H1 (cell line): ENCODE measurements around the gene CAMTA1. TPM values are rescaled to one million over a fixed set of nuclear protein-coding genes. Genes with fewer than 3 reads are reported as not detected.

Source experiments
- CTCF ChIA-PET: fragments of 300-600 bp; sonication (Branson Sonifier 250); formaldehyde crosslinking; loops from one replicate; lab custom pipeline; 2021; ENCODE audit not compliant: partially characterized antibody; lab: Charles Lee
- POLR2A ChIA-PET: fragments of 300-600 bp; sonication (Branson Sonifier 250); formaldehyde crosslinking; loops from one replicate; lab custom pipeline; 2021; ENCODE audit warnings: inconsistent platforms; ENCODE audit not compliant: partially characterized antibody; lab: Charles Lee
- DNase-seq, 2 experiments: peaks; one replicate each; pipeline versions ENCODE4 v3.0.0 to v3.0.0-alpha.2; 2010 to 2022; ENCODE audit warnings: low spot score in 2 of 2, low read depth in 1 of 2, mixed read lengths in 1 of 2
- FAIRE-seq: peaks from 2 replicates; lab custom pipeline; 2011; peaks lifted over from hg19 to GRCh38; lab: Jason Lieb, UNC
- H2AFZ ChIP-seq: 2 replicates; pipeline ENCODE4 v1.8.1; 2012; ENCODE audit warnings: low read length, inconsistent platforms
- H2AK5ac ChIP-seq: 2 replicates; pipeline ENCODE4 v1.6.1; 2013; ENCODE audit warnings: low read depth, low read length
- H2BK120ac ChIP-seq: replicated peaks from 2 replicates; pipeline ENCODE3; 2013; ENCODE audit warnings: low read depth, low read length, inconsistent platforms
- H2BK12ac ChIP-seq: 2 replicates; pipeline ENCODE4 v1.6.1; 2013; ENCODE audit warnings: low read depth, low read length
- H2BK15ac ChIP-seq: 2 replicates; pipeline ENCODE4 v1.6.1; 2013; ENCODE audit warnings: low read length
- H2BK20ac ChIP-seq: 2 replicates; pipeline ENCODE4 v1.6.1; 2013; ENCODE audit warnings: low read length
- H2BK5ac ChIP-seq: 2 replicates; pipeline ENCODE4 v1.6.1; 2013; ENCODE audit warnings: low read depth, low read length
- H3K14ac ChIP-seq: 2 replicates; pipeline ENCODE4 v1.6.1; 2013; ENCODE audit warnings: inconsistent platforms; ENCODE audit not compliant: insufficient read length
- H3K18ac ChIP-seq: 2 replicates; pipeline ENCODE4 v1.6.1; 2013; ENCODE audit warnings: low read length; ENCODE audit errors: extremely low read depth
- H3K23ac ChIP-seq: 2 replicates; pipeline ENCODE4 v1.6.1; 2013; ENCODE audit warnings: inconsistent platforms; ENCODE audit not compliant: insufficient read length
- H3K23me2 ChIP-seq: 2 replicates; pipeline ENCODE4 v1.6.1; 2013; ENCODE audit warnings: low read depth, low read length
- H3K27ac ChIP-seq: 2 replicates; pipeline ENCODE4 v1.6.1; 2011; ENCODE audit warnings: low read depth, low read length, inconsistent platforms
- H3K27me3 ChIP-seq, 4 experiments: replicated peaks in 1 of 4; 1 replicate in 1 of 4; 2 replicates in 3 of 4; pipeline versions ENCODE4 v1.6.1 to v1.8.1; 2011 to 2013; ENCODE audit warnings: low read length in 3 of 4, mild to moderate bottlenecking in 3 of 4, inconsistent platforms in 2 of 4, mixed read lengths in 2 of 4, moderate library complexity in 1 of 4; ENCODE audit not compliant: control insufficient read depth in 3 of 4, insufficient read depth in 3 of 4; ENCODE audit errors: extremely low read depth in 1 of 4
- H3K36me3 ChIP-seq, 4 experiments: 2 replicates each; pipeline versions ENCODE4 v1.6.1 to v1.8.1; 2011 to 2013; ENCODE audit warnings: mild to moderate bottlenecking in 4 of 4, low read length in 3 of 4, moderate library complexity in 2 of 4, control low read depth in 1 of 4, inconsistent platforms in 1 of 4; ENCODE audit not compliant: insufficient read depth in 4 of 4, control insufficient read depth in 2 of 4
- H3K4ac ChIP-seq: replicated peaks from 2 replicates; pipeline ENCODE3; 2013; ENCODE audit warnings: low read length, low read depth, mixed read lengths, inconsistent platforms; ENCODE audit not compliant: insufficient read length
- H3K4me1 ChIP-seq, 4 experiments: replicated peaks in 1 of 4; 1 replicate in 1 of 4; 2 replicates in 3 of 4; pipeline versions ENCODE4 v1.6.1 to v1.8.1; 2011 to 2013; ENCODE audit warnings: low read length in 3 of 4, inconsistent platforms in 2 of 4, mixed read lengths in 1 of 4; ENCODE audit not compliant: insufficient read depth in 4 of 4, control insufficient read depth in 3 of 4
- H3K4me2 ChIP-seq, 2 experiments: 2 replicates each; pipeline versions ENCODE4 v1.6.1 to v1.8.1; 2011 to 2013; ENCODE audit warnings: low read depth in 2 of 2, low read length in 2 of 2, control low read depth in 1 of 2, inconsistent platforms in 1 of 2, mild to moderate bottlenecking in 1 of 2; ENCODE audit not compliant: insufficient read depth in 1 of 2
- H3K4me3 ChIP-seq, 4 experiments: fragments of 200-600, 300-600 bp in 1 of 4; sonication (generic), shearing (Covaris generic), sonication (Bioruptor Twin) in 1 of 4; 2 replicates each; pipeline versions ENCODE4 v1.5.1 to v1.8.1; 2011 to 2016; ENCODE audit warnings: low read length in 4 of 4, low read depth in 3 of 4, control low read depth in 2 of 4, inconsistent platforms in 2 of 4, mild to moderate bottlenecking in 2 of 4, mixed read lengths in 1 of 4, moderate library complexity in 1 of 4; ENCODE audit not compliant: insufficient read depth in 2 of 4; ENCODE audit errors: extremely low read depth in 1 of 4
- H3K56ac ChIP-seq: replicated peaks from 2 replicates; pipeline ENCODE3; 2013; ENCODE audit warnings: low read depth, mild to moderate bottlenecking, mixed read lengths, low read length, inconsistent platforms; ENCODE audit not compliant: insufficient read length
- H3K79me1 ChIP-seq: 2 replicates; pipeline ENCODE4 v1.6.1; 2013; ENCODE audit warnings: low read depth, low read length, control low read depth
- H3K79me2 ChIP-seq, 2 experiments: 2 replicates each; pipeline versions ENCODE4 v1.6.1 to v1.8.1; 2012 to 2013; ENCODE audit warnings: low read length in 2 of 2, mild to moderate bottlenecking in 2 of 2, inconsistent platforms in 1 of 2; ENCODE audit not compliant: insufficient read depth in 2 of 2, control insufficient read depth in 1 of 2
- H3K9ac ChIP-seq, 4 experiments: replicated peaks in 1 of 4; 1 replicate in 1 of 4; 2 replicates in 3 of 4; pipeline versions ENCODE4 v1.6.1 to v1.8.1; 2011 to 2013; ENCODE audit warnings: low read depth in 3 of 4, low read length in 3 of 4, control low read depth in 2 of 4, mild to moderate bottlenecking in 2 of 4, moderate library complexity in 2 of 4, inconsistent platforms in 1 of 4; ENCODE audit errors: extremely low read depth in 1 of 4
- H3K9me3 ChIP-seq, 2 experiments: 2 replicates each; pipeline versions ENCODE4 v1.6.1 to v1.8.1; 2012 to 2013; ENCODE audit warnings: mild to moderate bottlenecking in 2 of 2, moderate library complexity in 2 of 2, control low read depth in 1 of 2, inconsistent platforms in 1 of 2, low read depth in 1 of 2, low read length in 1 of 2, mixed read lengths in 1 of 2; ENCODE audit not compliant: insufficient read depth in 2 of 2
- H4K20me1 ChIP-seq, 2 experiments: replicated peaks in 1 of 2; 2 replicates each; pipeline versions ENCODE3 to v1.8.1; 2011 to 2013; ENCODE audit warnings: inconsistent platforms in 2 of 2, low read length in 2 of 2, mild to moderate bottlenecking in 1 of 2; ENCODE audit not compliant: insufficient read depth in 2 of 2, control insufficient read depth in 1 of 2
- H4K5ac ChIP-seq: 2 replicates; pipeline ENCODE4 v1.6.1; 2013; ENCODE audit warnings: low read length, low read depth, mixed read lengths, inconsistent platforms; ENCODE audit not compliant: insufficient read length
- H4K8ac ChIP-seq: 2 replicates; pipeline ENCODE4 v1.8.0; 2013; ENCODE audit warnings: mild to moderate bottlenecking, moderate library complexity, low read length, inconsistent platforms; ENCODE audit not compliant: insufficient read depth; ENCODE audit errors: extremely low read depth
- H4K91ac ChIP-seq: replicated peaks from 2 replicates; pipeline ENCODE3; 2013; ENCODE audit warnings: low read length, mixed read lengths, inconsistent platforms; ENCODE audit not compliant: insufficient read length
- ATF3 ChIP-seq: IDR thresholded peaks from 2 replicates; pipeline ENCODE4 v1.6.1; 2011; ENCODE audit warnings: low read depth, mild to moderate bottlenecking, low read length; ENCODE audit not compliant: insufficient read depth
- CBX8 ChIP-seq: fragments of 300-800, 300-1000 bp; sonication (generic); IDR thresholded peaks from 2 replicates; pipeline ENCODE4 v1.7.1; 2016; ENCODE audit warnings: low read depth, low read length, borderline replicate concordance
- CHD2 ChIP-seq: IDR thresholded peaks from 2 replicates; pipeline ENCODE4 v1.6.1; 2012; ENCODE audit warnings: low read length, improper control_type of control experiment
- CTCF ChIP-seq, 3 experiments: IDR thresholded peaks; 1 replicate in 2 of 3; 2 replicates in 1 of 3; pipeline versions ENCODE4 v1.5.1 to v1.6.1; 2011; ENCODE audit warnings: low read length in 3 of 3, mild to moderate bottlenecking in 3 of 3, inconsistent platforms in 2 of 3, low read depth in 1 of 3, moderate library complexity in 1 of 3; ENCODE audit not compliant: insufficient read depth in 1 of 3; ENCODE audit errors: control extremely low read depth in 1 of 3
- GTF2F1 ChIP-seq: IDR thresholded peaks from 2 replicates; pipeline ENCODE4 v1.6.1; 2012; ENCODE audit warnings: low read depth, low read length, improper control_type of control experiment, borderline replicate concordance
- JUN ChIP-seq: IDR thresholded peaks from 2 replicates; pipeline ENCODE4 v1.6.1; 2011; ENCODE audit warnings: low read depth, mild to moderate bottlenecking, improper control_type of control experiment, low read length
- KDM5A ChIP-seq: fragments of 200-600 bp; IDR thresholded peaks from 2 replicates; pipeline ENCODE4 v1.7.1; 2012; ENCODE audit warnings: mild to moderate bottlenecking, low read length, inconsistent platforms, mixed read lengths
- POLR2AphosphoS5 ChIP-seq: IDR thresholded peaks from 2 replicates; pipeline ENCODE4 v1.6.1; 2011; ENCODE audit warnings: low read depth, low read length
- SP4 ChIP-seq: IDR thresholded peaks from 2 replicates; pipeline ENCODE4 v1.6.1; 2012; ENCODE audit warnings: low read length, inconsistent platforms
- YY1 ChIP-seq: IDR thresholded peaks from 2 replicates; pipeline ENCODE4 v1.6.1; 2011; ENCODE audit warnings: low read depth, mild to moderate bottlenecking, low read length
- WGBS, 2 experiments: shearing (Covaris generic) in 1 of 2; methylation state at CpG; one replicate each; pipeline versions ENCODE4 v1.1.6 to v1.1.7; 2013 to 2015; ENCODE audit warnings: low lambda C conversion rate in 2 of 2, mixed read lengths in 2 of 2, inconsistent platforms in 1 of 2, low coverage in 1 of 2, missing lambda C conversion rate in 1 of 2; ENCODE audit not compliant: insufficient replicate concordance in 2 of 2, insufficient coverage in 1 of 2, insufficient read length in 1 of 2; ENCODE audit errors: extremely low coverage in 1 of 2, missing lambda C conversion rate in 1 of 2; 5-methylcytosine and 5-hydroxymethylcytosine counted together
- polyA plus RNA-seq, 7 experiments: library from polyadenylated mRNA; depleted of rRNA in 3 of 7; stranded (reverse) in 5 of 7; unstranded in 2 of 7; fragments of >200 nt in 5 of 7; fragments of 200-250 nt in 2 of 7; gene quantifications; 1 replicate in 5 of 7; 2 replicates in 1 of 7; 4 replicates in 1 of 7; pipeline versions ENCODE4 v1.2.1 to v1.2.3, GENCODE V29; 2011 to 2013; ENCODE audit warnings: missing spikeins in 2 of 7, mixed read lengths in 2 of 7
- total RNA-seq: library from RNA; stranded (reverse); fragmentation: NEBNext Ultra II Directional; extraction: Animal tissue kit (Norgen Biotek cat#: 25700); gene quantifications from 2 replicates; pipeline ENCODE4 v1.2.1, GENCODE V29; 2021

The CAMTA1 gene
- total and polyA plus RNA-seq, 2 of the 8 experiments (the other 6 are each of a cell fraction or from before 2014, with no cell fraction given), result 65.0 to 119 TPM

- no peak overlapping the region for H3K18ac ChIP-seq
- no peak overlapping the region for H2BK120ac ChIP-seq
- no peak overlapping the region for H3K14ac ChIP-seq
- no peak overlapping the region for H4K5ac ChIP-seq
- H3K4me2 ChIP-seq, result no peak overlapping the region
- H2BK5ac ChIP-seq, result no peak overlapping the region
- H3K9ac ChIP-seq, result no peak overlapping the region
- H3K56ac ChIP-seq, result no peak overlapping the region
- H4K91ac ChIP-seq, result no peak overlapping the region
- ChIA-PET POLR2A (no interaction called here), CTCF (interaction anchor here (0.6 to 1.3 kb wide), 3 partner anchors 30 to 1749 kb away, joined by 3 read pairs; no protein-coding TSS in a partner anchor)
- FAIRE-seq (no peak), DNase-seq (no peak)
- H3K36me3 ChIP-seq, result no peaks in the 10 kb centered on the region
- no peak overlapping the region for H2BK15ac ChIP-seq
- H3K79me1 ChIP-seq, result no peaks in the 10 kb centered on the region
- H3K4me3 ChIP-seq, result no peak overlapping the region
- H3K79me2 ChIP-seq, result no peaks in the 10 kb centered on the region
- H3K27ac ChIP-seq, result no peak overlapping the region
- H3K9me3 ChIP-seq, result no peaks in the 10 kb centered on the region
- H3K4me1 ChIP-seq, result peaks cover 0 to 4% (median 0%) of the 10 kb centered on the region in 4 experiments; a peak in 1 of 7 replicates
- no peak overlapping the region for H2AK5ac ChIP-seq
- no peak overlapping the region for H2BK20ac ChIP-seq
- H2AFZ ChIP-seq, result no peak overlapping the region
- H4K8ac ChIP-seq, result no peak overlapping the region
- peaks cover 0 to 3% of the 10 kb centered on the region in 2 experiments for H4K20me1 ChIP-seq
- no peak overlapping the region for H3K23ac ChIP-seq
- H2BK12ac ChIP-seq, result no peak overlapping the region
- peaks cover 0 to 4% (median 1%) of the 10 kb centered on the region in 4 experiments; a peak in 2 of 7 replicates for H3K27me3 ChIP-seq
- WGBS, 2 experiments, result 85% methylated on average over 5 of the region's 5 CpGs; no CpG with 5 or more reads in 1 of the 2 experiments
- H3K23me2 ChIP-seq, result no peaks in the 10 kb centered on the region
- H3K4ac ChIP-seq, result no peak overlapping the region
- TF ChIP-seq GTF2F1 (no peak), CHD2 (no peak), SP4 (no peak), ATF3 (no peak), KDM5A (no peak), CBX8 (no peak), CTCF (IDR thresholded peaks at IDR 0.05; ENCODE audit: control extremely low read depth in 1 of 3, insufficient read depth in 1 of 3, low read depth in 1 of 3, low read length in 3 of 3) (no peak), JUN (no peak), YY1 (no peak), POLR2AphosphoS5 (no peak)
Observed at GRCh38 chr1:7721940-7722669, 936.9 kb downstream of the CAMTA1 start.
